ENCODE measurements around the gene OR52N4. TPM values are rescaled to one million over a fixed set of nuclear protein-coding genes. Genes with fewer than 3 reads are reported as not detected.

The OR52N4 gene
- total and polyA plus RNA-seq, 2 of the 4 experiments (the other 2 are of a cell fraction), result not detected

GRCh38 chr11:5712507-5712906 lies 41.5 kb upstream of the OR52N4 start:
- H3K4me1 ChIP-seq (ENCODE audit: control insufficient read depth, insufficient read depth, low read length), result no peaks in the 10 kb centered on the region
- H4K5ac ChIP-seq (ENCODE audit: low read depth, low read length), result no peak overlapping the region
- ChIA-PET POLR2A (ENCODE audit: unreplicated experiment) (no interaction called here), CTCF (no interaction called here)
- H4K8ac ChIP-seq (ENCODE audit: low read depth in 2 of 2, low read length in 2 of 2), result no peak overlapping the region
- H3K9me3 ChIP-seq (ENCODE audit: control insufficient read depth, insufficient read depth, low read length), result no peaks in the 10 kb centered on the region
- H2AK9ac ChIP-seq (replicated peaks; ENCODE audit: low read depth, low read length, poor library complexity), result no peak overlapping the region
- H2BK20ac ChIP-seq (ENCODE audit: low read depth, low read length), result no peak overlapping the region
- H3K14ac ChIP-seq (replicated peaks; ENCODE audit: low read depth, low read length), result no peak overlapping the region
- ATAC-seq (ENCODE audit: low read depth), result no peak
- H2BK120ac ChIP-seq (ENCODE audit: low read depth, low read length), result no peak overlapping the region
- H3K27ac ChIP-seq (ENCODE audit: insufficient read depth, low read length), result no peak overlapping the region
- no peak overlapping the region for H3K56ac ChIP-seq (ENCODE audit: extremely low read depth, insufficient read depth, low read length)
- H3K4ac ChIP-seq (ENCODE audit: low read depth, low read length), result no peak overlapping the region
- no peak overlapping the region for H2BK5ac ChIP-seq (ENCODE audit: low read depth, low read length, poor library complexity, severe bottlenecking)
- in situ Hi-C loops (cut with MboI; ENCODE audit: low sequenced_read_pairs), result no loop called here
- H3K18ac ChIP-seq (ENCODE audit: low read depth, low read length), result no peak overlapping the region
- dilution Hi-C loops (cut with HindIII; ENCODE audit: low sequenced_read_pairs, unreplicated experiment), result no loop called here
- no peak overlapping the region for H3K23ac ChIP-seq (ENCODE audit: low read depth, low read length)
- no peak overlapping the region for H3K4me2 ChIP-seq (ENCODE audit: low read depth, low read length)
- no CpG with 5 or more reads among the region's 1 CpG for WGBS, 2 experiments (ENCODE audit: extremely low coverage in 2 of 2, insufficient read length in 1 of 2)
- peak; percentile 5 for DNase-seq
- no peak overlapping the region for H3K9ac ChIP-seq (ENCODE audit: low read depth, low read length)
- H4K91ac ChIP-seq (ENCODE audit: insufficient read depth, low read depth, low read length), result no peak overlapping the region
- no peaks in the 10 kb centered on the region for H3K27me3 ChIP-seq (ENCODE audit: control insufficient read depth, insufficient read depth, low read length)
- intact Hi-C loops (cut with micrococcal nuclease), result loop anchor here (5.0 kb wide), 1 partner anchor 235 kb away; no protein-coding TSS in a partner anchor
- peaks cover 8% of the 10 kb centered on the region for H3K36me3 ChIP-seq (ENCODE audit: control insufficient read depth, insufficient read depth, low read length)
- H3K79me1 ChIP-seq (ENCODE audit: low read depth in 1 of 2, low read length in 2 of 2), result no peaks in the 10 kb centered on the region
- H2BK15ac ChIP-seq (ENCODE audit: low read depth, low read length), result no peak overlapping the region
- no peaks in the 10 kb centered on the region for H4K20me1 ChIP-seq (ENCODE audit: insufficient read depth, low read length)
- BruUV-seq (replicated peaks), result no TSS peak
- H3K9me1 ChIP-seq (ENCODE audit: insufficient read depth, low read length), result no peaks in the 10 kb centered on the region
- H2AFZ ChIP-seq (replicated peaks; ENCODE audit: low read length, poor library complexity), result no peak overlapping the region
- H3K4me3 ChIP-seq (ENCODE audit: insufficient read depth, low read depth, low read length), result no peak overlapping the region
- TF ChIP-seq POLR2A (IDR thresholded peaks at IDR 0.05; ENCODE audit: low read depth, low read length) (no peak), CTCF (conservative IDR thresholded peaks at IDR 0.05; ENCODE audit: low read depth, low read length) (peak; percentile 40), SMC3 (IDR thresholded peaks at IDR 0.05; ENCODE audit: low read depth, low read length) (peak; percentile 39), FOS (IDR thresholded peaks at IDR 0.05; ENCODE audit: low read depth, low read length) (no peak), CHD1 (IDR thresholded peaks at IDR 0.05; ENCODE audit: low read depth, low read length) (no peak), NFE2L2 (IDR thresholded peaks at IDR 0.05; ENCODE audit: low read depth, low read length) (no peak), RAD21 (IDR thresholded peaks at IDR 0.05; ENCODE audit: low read length) (peak; percentile 38), RFX5 (IDR thresholded peaks at IDR 0.05; ENCODE audit: low read depth, low read length) (no peak)
- TF ChIP-seq, protein P1, sequence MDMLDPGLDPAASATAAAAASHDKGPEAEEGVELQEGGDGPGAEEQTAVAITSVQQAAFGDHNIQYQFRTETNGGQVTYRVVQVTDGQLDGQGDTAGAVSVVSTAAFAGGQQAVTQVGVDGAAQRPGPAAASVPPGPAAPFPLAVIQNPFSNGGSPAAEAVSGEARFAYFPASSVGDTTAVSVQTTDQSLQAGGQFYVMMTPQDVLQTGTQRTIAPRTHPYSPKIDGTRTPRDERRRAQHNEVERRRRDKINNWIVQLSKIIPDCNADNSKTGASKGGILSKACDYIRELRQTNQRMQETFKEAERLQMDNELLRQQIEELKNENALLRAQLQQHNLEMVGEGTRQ (IDR thresholded peaks at IDR 0.05; ENCODE audit: low read depth, low read length), result no peak
- H2AK5ac ChIP-seq (ENCODE audit: low read depth, low read length), result no peak overlapping the region

Measured in IMR-90 (cell line).